Measurements from ENCODE around the gene MDM4. TPM values are rescaled to one million over a fixed set of nuclear protein-coding genes. Genes with fewer than 3 reads are reported as not detected.
A peak's percentile ranks its signal among the peaks of the same experiment; 100 is the strongest.

Gene MDM4
- total and polyA plus RNA-seq, 2 donors (not counting 3 experiments of a cell fraction or from before 2014, with no cell fraction given), result 11.7 to 67.0 TPM

DNA sequence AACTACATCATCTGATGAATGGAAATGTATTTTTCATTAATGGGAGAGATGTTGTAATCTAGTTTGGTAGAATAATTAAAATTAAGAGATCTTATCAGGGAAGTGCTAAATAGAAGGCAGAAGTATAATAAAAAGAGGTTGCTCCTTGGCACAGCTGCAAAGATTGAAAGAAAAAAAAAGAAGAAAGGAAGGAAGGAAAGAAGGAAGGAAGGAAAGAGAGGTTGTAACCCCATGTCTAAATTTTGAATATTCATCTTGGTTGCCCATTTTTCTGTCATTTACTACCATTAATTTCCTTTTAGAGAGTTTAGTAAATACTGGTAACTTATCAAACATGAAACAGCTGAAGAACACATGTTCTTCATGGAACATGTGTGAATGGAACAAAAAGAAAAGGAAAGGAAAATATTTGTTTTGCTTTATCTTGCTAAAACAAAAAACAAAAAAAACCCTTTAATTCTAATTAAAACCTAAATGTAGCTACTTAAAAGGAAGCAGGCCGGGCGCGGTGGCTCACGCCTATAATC lies 10.5 kb upstream of the MDM4 start:
- peak overlapping the region; percentile 26 for H3K9ac ChIP-seq (replicated peaks; ENCODE audit: extremely low read depth, insufficient read depth, low read length)
- no peak for FAIRE-seq
- peak overlapping the region; percentile 26 to 67 (median 56) for H3K4me3 ChIP-seq (replicated peaks in 1 of 3; ENCODE audit: insufficient read depth in 1 of 3, low read depth in 1 of 3, low read length in 3 of 3)
- POLR2A ChIA-PET, result interaction anchor here (1.1 to 2.8 kb wide), 3 partner anchors 11 to 75 kb away, joined by 3 to 17 read pairs (median 7); partner anchors contain the start of genes MDM4 and PIK3C2B
- peak; percentile 56 for DNase-seq (ENCODE audit: low read depth, low spot score)
- dilution Hi-C loops (cut with MboI; ENCODE audit: extremely low pct_ligation_motif_present, low sequenced_read_pairs) (loop anchor here (10.0 kb wide), 1 partner anchor 61 kb away; no protein-coding TSS in a partner anchor), intact Hi-C loops (cut with micrococcal nuclease) (loop anchor here (1.0 to 10.0 kb wide), 2 partner anchors 302 to 641 kb away; partner anchors contain the start of gene SNRPE)
- peak overlapping the region; percentile 4 for H3K27ac ChIP-seq (ENCODE audit: insufficient read depth, low read depth, low read length)
- BruUV-seq (replicated peaks), result no TSS peak
- H2AFZ ChIP-seq (ENCODE audit: low read depth, low read length), result peak overlapping the region; percentile 66
- peaks cover 28% of the 10 kb centered on the region for H3K4me1 ChIP-seq (ENCODE audit: control insufficient read depth, extremely low read depth, insufficient read depth, low read length)
- H3K27me3 ChIP-seq (ENCODE audit: control insufficient read depth in 2 of 2, insufficient read depth in 2 of 2, low read length in 2 of 2), result no peaks in the 10 kb centered on the region
- no peaks in the 10 kb centered on the region for H3K9me3 ChIP-seq (replicated peaks; ENCODE audit: control insufficient read depth, insufficient read depth, low read length)
- CTCF ChIA-PET, result interaction anchor here (0.7 to 18.3 kb wide), 9 partner anchors 10 to 301 kb away, joined by 3 to 1267 read pairs (median 15); partner anchors contain the start of genes GOLT1A, MDM4 and PIK3C2B
- TF ChIP-seq FOS (IDR thresholded peaks at IDR 0.05; ENCODE audit: borderline replicate concordance, insufficient read depth, low read length) (no peak), POLR2A (IDR thresholded peaks at IDR 0.05; ENCODE audit: low read depth, low read length) (no peak), EZH2 (IDR thresholded peaks at IDR 0.05; ENCODE audit: borderline replicate concordance, low read depth, low read length, severe bottlenecking) (no peak), GATA2 (IDR thresholded peaks at IDR 0.05; ENCODE audit: insufficient read depth, insufficient read length, low read depth, low read length) (no peak), MYC (IDR thresholded peaks at IDR 0.05; ENCODE audit: low read depth, low read length) (no peak), POLR2AphosphoS5 (IDR thresholded peaks at IDR 0.05; ENCODE audit: insufficient read depth, low read depth, low read length) (no peak), JUN (IDR thresholded peaks at IDR 0.05; ENCODE audit: borderline replicate concordance, insufficient read depth, insufficient read length, low read depth) (no peak)
- TF ChIP-seq, protein P1, sequence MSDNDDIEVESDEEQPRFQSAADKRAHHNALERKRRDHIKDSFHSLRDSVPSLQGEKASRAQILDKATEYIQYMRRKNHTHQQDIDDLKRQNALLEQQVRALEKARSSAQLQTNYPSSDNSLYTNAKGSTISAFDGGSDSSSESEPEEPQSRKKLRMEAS (IDR thresholded peaks at IDR 0.05; ENCODE audit: insufficient read depth, insufficient read length), result no peak
- TF ChIP-seq, protein P2, sequence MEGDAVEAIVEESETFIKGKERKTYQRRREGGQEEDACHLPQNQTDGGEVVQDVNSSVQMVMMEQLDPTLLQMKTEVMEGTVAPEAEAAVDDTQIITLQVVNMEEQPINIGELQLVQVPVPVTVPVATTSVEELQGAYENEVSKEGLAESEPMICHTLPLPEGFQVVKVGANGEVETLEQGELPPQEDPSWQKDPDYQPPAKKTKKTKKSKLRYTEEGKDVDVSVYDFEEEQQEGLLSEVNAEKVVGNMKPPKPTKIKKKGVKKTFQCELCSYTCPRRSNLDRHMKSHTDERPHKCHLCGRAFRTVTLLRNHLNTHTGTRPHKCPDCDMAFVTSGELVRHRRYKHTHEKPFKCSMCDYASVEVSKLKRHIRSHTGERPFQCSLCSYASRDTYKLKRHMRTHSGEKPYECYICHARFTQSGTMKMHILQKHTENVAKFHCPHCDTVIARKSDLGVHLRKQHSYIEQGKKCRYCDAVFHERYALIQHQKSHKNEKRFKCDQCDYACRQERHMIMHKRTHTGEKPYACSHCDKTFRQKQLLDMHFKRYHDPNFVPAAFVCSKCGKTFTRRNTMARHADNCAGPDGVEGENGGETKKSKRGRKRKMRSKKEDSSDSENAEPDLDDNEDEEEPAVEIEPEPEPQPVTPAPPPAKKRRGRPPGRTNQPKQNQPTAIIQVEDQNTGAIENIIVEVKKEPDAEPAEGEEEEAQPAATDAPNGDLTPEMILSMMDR (IDR thresholded peaks at IDR 0.05; ENCODE audit: extremely low read depth in 1 of 2, insufficient read depth in 1 of 2, low read depth in 1 of 2, low read length in 2 of 2), result no peak
- H3K4me2 ChIP-seq (ENCODE audit: insufficient read depth, low read length), result peak overlapping the region; percentile 80
- no peaks in the 10 kb centered on the region for H3K9me1 ChIP-seq (replicated peaks; ENCODE audit: control insufficient read depth, extremely low read depth, insufficient read depth, low read length)
- no peaks in the 10 kb centered on the region for H3K79me2 ChIP-seq (ENCODE audit: control insufficient read depth, insufficient read depth, low read length)
- H3K36me3 ChIP-seq (ENCODE audit: control insufficient read depth in 2 of 2, extremely low read depth in 1 of 2, insufficient read depth in 2 of 2, low read length in 2 of 2), result no peaks in the 10 kb centered on the region
- H4K20me1 ChIP-seq (replicated peaks; ENCODE audit: control insufficient read depth, extremely low read depth, insufficient read depth, low read length), result no peaks in the 10 kb centered on the region

All from endothelial cell of umbilical vein (primary cell).